GM18909 (cell line): ENCODE results near the gene SLC10A1.
"Not testable (repeated sequence)": the region's sequence is repeated elsewhere in the genome, so short reads cannot be mapped to it uniquely, and the experiment has no call there.

Source experiments
- ATAC-seq: cut with Tn5 transposase; IDR thresholded peaks from one replicate; pipeline ENCODE4 v1.9.1; 2021; ENCODE audit warnings: mild to moderate bottlenecking; ENCODE audit not compliant: unreplicated experiment, poor library complexity

Gene SLC10A1

DNA sequence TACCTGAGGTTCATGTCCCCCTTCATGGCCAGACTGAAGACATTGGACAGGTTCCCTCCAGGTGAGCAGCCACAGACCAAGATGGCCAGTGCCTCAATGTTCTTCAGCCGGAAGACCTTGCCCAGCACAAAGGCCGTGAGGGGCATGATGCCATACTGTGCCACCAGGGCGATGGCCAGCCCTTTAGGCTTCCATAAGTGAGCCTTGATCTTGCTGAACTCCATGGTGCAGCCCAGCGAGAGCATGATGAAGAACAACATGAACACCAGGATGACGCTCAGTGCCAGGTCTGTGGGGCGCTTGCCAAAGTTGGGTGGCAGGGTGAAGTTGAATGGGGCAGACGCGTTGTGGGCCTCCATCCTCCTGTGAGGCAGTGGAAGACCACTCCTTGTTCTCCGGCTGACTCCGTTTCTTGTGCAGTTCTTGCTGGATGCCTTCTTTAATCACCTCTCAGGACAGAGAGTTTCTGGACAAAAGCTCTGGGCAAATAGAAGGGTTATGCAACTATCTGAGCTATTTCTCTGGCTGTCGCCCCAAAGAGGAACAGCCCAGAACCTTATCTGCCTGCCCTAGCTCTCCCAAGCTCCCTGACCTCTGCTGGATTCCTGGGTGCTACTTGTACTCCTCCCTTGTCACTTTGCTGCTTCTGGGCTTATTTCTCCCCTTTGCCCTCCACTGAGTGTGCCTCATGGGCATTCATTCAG is at the start of gene SLC10A1:
SLC10A1 (minus strand) TSS at position 445 of the 704 bp plus-strand sequence; CDS start at position 359, 86 bp downstream.
- no peak for ATAC-seq

DNA sequence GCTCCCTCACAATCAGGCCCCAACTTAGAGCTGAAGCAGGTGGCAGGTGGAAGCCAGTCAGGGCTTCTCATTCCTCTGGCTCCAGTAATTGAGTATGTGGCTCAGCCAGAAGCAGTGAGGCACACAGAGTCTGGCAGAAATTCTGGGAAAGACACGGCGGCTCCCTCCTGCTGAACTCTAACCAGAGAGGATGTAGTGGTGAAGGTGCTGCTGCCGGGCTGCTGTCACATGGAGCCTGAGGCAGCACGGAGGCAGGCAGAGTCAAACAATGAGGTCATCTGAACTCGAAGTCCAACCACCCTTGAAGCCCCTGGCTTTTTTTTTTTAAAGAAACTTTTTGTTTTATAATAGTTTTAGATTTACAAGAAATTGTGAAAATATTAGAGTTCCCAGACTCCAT is 48.7 kb upstream of the SLC10A1 start:
- no peak for ATAC-seq

DNA sequence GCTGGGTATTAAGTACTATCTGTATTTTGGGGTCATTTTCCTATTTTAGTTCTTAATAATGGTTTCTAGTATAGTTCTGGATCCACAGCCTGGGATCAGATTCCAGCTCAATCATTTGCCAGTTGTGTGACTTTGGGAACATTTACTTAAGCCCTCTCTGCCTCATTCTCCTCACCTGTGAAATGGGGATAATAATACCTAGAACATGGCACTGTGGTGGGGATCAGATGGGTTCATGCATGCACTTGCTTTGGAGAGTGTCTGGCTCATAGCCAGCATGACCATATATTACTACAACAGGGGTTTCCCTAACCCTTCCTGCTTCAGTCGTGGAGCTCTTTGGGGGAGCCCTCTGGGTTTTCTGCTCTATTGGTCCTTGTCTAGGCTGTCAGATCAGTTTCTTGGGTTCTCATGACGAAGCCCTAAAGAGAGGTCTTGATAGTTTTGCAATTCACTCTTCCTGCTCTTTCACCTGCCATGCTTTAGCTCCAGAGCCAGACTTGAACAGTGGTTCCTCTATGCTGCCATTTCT is 48.1 kb upstream of the SLC10A1 start:
- no peak for ATAC-seq

DNA sequence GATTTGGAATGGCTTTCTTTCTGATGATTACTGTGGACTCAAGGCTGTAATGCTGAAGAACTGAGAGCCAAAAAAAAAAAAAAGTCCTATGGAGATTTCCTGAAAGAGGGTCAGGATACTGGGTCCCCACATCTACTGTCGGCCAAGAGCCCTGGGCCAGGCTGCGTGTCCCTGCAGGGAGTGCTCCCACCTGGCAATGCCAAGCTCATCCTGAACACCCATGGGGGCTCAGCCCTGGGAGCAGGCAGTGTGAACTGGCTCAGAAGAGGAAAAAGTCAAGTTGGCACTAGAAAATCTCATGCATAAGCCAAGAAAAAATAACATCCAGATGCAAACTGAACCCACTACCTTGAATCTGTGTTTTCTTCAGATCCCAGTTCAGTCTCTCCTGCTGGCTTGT is 47.1 kb upstream of the SLC10A1 start:
- no peak for ATAC-seq

DNA sequence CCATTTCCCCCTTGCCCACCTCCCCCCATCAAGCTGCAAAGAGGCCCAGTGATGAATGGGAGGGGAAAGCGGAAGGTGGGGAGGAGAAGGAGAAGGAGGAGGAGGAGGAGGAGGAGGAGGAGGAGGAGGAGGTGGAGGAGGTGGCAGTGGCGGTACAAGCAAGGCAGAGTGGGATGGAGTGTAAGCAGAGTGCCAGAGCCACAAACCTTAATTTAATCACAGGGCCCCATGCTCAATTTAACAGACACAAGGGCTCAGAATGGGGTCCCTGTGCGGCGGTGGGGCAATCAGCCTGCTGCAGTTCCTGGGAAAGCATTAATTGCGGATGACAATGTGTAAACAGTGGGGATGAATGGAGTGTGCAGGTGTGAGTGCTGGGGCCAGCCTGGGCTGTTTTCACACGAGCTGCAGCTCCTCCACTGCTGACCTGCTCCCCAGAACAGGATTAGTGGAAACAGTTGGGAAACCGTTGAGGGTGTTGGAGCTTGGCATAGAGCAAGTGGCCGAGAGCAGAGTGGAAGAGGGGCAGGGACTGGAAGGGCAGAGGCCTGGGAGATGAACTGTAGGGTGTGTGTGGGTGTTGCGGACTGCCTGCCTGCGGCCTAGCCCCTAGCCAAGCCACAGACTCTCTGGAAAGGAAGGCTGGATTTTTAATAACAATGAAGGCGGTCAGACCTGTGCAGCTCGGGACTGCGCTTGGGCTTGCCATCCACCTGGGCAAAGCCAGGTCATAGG is 45.8 kb upstream of the SLC10A1 start:
- no peak for ATAC-seq

DNA sequence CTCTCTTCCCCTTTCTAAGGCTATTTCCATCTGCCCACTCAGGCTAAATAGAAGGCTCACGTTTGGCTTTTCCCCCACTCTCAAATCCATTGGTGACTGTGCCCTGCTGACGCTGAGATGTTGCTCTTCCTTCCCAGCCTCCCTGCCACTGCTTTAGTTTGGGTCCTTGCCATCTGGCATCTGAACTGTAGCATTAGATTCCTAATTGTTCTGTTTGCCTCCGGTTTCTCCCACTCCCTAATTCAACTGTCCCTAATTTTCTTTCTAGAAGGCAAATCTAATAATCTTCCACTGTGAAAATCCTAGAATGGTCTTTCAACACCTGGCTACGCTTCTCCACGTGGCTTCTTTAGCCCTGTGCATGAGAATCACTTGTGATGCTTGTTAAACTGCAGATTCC is 44.6 kb upstream of the SLC10A1 start:
- no peak for ATAC-seq

DNA sequence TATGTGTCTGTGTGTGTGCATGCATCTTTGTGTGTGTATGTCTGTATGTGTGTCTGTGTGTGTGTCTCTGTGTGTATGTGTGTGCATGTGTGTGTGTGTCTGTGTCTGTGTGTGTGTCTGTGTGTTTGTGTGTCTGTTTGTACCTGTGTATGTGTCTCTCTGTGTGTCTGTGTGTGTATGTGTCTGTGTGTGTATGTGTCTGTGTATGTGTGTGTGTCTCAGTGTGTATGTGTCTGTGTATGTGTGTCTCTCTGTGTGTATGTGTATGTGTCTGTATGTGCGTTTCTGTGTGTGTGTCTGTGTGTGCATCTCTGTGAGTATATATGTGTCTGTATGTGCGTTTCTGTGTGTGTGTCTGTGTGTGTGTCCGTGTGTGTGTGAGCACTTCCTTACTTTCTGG is 42.6 kb upstream of the SLC10A1 start:
- no peak for ATAC-seq

DNA sequence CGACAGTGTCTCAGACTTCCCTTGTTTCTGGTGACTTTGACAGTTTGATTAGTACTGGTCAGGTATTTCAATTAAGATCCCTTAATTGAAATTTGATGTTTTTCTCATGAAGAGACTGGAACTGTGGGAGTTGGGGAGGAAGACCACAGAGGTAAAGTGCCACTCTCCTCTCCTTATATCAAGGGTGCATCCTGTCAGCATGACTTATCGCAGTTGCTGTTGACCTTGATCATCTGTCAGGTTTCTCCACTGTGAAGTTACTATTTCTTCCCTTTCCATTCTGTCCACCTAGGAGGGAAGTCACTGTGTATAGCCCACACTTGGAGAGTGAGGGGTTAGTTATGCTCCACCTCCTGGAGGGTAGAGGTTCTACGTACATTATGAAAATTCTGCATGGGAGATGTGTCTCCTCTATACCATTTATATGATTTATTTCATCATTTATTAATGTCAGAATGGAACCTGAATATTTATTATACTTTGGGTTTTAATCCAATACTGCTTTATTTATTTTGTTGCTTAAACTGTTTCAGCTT is 41.9 kb upstream of the SLC10A1 start:
- ATAC-seq, result no peak

DNA sequence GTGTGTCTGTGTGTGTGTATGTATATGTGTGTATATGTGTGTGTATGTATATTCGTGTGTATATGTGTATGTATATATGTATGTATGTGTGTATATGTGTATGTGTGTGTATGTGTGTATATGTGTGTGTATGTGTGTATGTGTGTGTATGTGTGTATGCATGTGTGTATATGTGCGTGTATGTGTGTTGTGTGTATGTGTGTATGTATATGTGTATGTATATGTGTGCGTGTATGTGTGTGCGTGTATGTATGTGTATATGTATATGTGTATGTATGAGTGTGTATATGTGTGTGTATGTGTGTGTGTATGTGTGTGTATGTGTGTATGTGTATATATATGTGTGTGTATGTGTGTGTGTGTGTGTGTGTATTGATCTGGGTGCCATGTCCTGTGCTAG is 31.8 kb upstream of the SLC10A1 start:
- no peak for ATAC-seq

DNA sequence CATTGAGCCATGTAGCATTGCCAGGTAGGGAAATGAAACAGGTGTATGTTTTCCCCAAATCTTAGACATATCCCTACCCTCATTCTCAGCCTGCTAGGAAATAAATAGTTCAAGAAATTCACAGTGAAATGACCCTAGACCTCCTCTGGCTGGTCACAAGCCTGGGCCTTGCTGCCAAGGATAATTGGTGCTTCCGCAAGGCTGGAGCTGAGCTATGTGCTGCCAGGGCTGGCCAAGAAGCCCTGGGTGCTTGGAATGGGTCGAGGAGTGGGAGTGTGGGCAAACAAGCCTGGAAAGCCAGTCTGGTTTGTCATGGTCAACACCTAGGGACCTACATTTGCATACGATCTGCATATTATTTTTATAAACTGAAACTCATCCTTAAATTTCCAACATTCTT is 31.3 kb upstream of the SLC10A1 start:
- no peak for ATAC-seq

DNA sequence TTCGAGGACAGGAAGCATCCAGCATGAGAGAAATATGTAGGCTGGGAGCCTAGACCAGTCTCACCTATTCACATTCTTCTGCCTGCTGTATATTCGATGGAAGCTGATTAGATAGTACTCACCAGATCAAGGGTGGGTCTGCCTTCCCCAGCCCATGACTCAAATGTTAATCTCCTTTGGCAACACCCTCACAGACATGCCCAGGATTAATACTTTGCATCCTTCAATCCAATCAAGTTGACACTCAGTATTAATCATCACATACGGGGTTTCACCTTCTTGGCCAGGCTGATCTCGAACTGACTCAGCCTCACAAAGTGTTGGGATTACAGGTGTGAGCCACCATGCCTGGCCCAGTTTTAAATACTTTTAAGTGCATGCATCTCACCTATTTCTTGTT is 30.5 kb upstream of the SLC10A1 start:
- no peak for ATAC-seq

DNA sequence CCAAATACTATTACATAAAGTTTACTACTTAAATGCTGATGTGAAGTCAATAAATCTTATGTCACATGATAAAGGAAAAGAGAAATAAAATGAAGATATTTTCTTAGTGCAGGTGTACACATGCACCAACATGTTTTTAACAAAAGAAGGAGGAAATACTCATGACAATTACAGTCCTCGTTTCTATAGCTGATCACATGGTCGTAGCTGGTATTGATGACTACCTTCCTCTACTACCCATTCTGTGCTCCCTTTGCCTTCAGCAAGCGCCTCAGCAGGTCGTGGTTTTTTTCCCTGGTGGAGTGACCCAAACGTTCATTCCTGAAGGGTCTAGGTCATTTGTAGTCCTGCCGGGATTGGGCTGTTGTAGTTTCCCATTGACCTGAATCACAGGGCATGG is 25.4 kb upstream of the SLC10A1 start:
- ATAC-seq, result no peak

DNA sequence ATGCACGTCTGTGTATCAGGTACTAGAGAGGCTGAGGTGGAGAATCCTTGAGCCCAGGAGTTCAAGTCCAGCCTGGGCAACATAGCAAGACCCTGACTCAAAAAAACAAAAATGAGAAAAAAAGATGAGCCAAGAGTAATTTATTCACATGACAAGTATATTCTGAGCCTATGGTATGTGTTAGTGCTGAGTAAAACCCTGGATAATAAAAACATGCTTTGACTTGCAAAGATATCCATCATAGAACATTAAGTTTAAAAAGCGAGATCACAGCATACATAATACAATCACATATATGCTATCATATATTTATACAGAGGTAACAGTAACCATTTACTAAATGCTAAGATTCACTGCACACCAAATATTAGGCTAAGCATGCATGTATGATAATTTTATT is 23.9 kb upstream of the SLC10A1 start:
- ATAC-seq, result no peak

DNA sequence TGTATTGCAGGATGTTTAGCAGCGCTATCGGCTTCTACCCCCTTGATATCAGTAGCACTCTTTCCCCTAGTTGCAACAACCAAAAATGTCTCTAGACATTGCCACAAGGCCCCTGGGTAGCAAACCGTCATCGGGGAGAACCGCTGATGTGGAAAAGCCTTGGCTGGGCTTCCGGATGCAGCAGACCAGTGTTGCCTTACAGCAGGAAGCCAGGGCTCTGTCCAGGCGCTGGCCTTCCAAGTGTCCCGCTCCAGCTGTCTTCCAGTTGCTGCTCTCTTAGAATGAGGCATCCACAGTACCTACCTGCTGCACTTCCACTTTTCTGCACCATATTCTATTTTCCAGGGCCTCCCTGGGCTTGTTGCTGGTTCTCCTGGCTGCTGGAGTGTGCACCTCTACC is 22.6 kb upstream of the SLC10A1 start:
- ATAC-seq, result no peak

DNA sequence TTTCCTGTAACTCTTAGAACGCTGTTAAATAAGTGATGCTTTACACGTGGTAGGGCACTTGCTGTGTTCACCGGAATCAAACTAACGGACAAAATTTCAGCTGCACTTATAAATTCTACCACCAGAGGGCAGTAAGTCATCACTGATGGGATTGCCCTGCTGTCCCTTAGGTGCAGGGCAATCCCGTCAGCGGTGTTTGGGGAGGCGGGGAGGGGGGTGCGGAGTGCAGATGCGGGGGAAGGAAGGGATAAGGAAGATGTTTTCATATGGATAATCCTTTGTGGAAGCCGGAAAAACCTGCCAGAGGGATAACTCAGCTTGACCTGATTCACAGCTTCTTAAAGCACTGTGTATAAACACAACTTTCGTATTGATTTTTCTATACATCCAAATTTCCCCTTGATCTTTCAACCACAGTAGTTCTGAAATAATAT is 21.7 kb upstream of the SLC10A1 start:
- peak; percentile 62 for ATAC-seq

DNA sequence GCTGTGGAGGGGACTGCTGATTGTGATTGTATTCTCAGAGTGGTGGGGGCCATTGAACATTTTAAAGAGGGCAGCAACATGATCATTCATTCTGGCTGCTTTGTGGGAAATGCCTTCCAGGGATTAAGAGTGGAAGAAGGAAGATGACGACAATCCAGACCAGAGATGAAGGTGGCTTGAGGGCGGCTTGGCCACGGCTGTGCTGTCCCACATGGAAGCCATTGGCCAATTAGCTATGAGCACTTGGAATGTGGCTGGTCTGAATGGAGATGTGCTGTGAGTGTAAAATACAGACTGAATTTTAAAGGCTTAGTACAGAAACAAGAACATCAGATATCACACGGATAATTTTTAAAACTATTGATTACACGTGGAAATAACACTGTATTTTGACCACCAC is 19.2 kb upstream of the SLC10A1 start:
- no peak for ATAC-seq

DNA sequence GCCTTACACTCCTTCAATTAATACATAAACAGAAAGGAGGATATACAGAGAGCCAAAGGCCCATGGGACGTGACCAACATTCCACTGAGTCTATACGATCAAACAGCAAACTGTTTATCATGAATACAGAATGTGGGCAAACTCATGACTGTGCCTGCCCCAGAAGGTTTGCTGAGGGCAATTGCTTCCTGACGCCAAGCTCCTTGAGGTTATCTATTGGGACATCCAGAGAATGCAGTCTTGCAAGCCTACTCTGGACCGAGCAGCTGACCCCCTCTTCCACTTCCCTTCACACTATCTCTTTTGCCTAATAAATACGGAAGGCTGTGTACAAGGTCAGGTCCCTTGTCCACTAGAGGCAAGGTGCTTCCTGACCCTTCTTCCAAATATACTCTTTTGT is 18.5 kb upstream of the SLC10A1 start:
- ATAC-seq, result no peak

DNA sequence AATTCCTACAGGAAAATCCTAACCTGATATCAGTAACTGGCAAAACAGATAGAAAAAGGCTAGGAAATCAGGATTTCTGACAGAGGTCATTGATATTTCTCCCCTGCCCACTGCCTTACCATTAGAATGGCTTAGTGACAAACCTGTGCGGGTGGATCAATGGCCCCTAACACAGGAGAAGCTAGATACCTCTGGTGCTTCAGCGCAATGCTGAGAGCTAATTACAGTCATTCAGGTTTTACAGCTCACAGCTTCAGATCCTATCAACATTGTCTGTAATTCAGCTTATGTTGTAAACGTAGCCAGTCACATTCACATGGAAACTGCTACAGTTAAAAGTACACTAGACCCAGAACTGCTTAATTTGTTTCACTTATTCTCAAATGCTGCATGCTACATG is 17.4 kb upstream of the SLC10A1 start:
- no peak for ATAC-seq

DNA sequence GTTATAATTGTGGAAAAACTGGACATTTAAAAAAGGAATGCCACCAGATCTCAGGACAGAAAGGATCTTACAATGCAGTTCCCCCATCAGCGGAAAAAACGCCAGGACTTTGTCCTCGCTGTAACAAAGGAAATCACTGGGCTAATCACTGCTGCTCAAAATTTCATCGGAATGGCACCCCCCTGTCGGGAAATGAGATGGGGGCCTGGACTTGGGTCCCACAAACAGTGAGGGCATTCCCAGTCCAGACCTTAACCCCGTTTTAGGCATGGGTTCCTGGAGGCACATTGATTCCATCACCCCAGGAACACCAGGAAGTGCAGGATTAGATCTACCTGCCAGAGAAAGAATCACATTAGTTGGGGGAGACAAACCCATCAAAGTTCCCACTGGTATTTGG is 16.3 kb upstream of the SLC10A1 start:
- not testable (repeated sequence) for ATAC-seq

DNA sequence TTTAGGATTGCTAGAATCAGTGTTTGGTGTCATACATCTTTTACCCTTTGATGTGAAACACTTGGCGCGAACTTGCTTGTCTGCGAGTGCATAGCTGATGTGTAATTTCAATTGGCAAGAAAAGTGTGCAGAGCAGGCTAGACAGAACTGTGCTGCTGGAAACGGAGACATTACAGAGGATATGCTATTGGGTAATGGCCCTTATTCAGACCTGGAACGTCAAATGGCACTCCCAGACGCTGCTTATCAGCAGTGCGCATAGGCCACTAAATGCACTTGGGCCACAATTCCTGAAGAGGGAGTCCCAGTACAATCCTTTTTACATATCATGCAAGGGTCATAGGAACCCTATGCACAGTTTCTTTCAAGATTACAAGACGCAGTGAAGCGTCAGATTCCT is 15.7 kb upstream of the SLC10A1 start:
- ATAC-seq, result no peak

DNA sequence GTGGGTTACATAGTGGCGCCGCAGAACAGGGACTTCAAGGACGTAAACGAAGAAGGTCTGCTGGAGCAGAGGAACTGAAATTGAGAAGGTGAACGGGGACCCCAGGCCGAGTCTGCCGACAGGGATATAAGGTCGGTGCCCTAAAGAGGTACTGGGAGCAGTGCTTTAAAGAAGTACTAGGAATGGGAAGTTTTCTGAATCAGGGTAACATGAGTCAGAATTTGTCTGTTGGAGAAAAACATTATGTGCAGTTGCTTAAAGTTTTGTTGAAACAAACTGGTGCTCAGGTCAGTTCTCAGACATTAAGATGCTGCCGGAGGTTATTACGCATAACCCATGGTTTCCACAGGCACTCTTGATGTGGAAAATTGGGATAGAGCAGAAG is 14.8 kb upstream of the SLC10A1 start:
- no peak for ATAC-seq
